AG10803 (cell line): ENCODE measurements around the gene PGC.

Experiments used
- DNase-seq: peaks from one replicate; pipeline ENCODE4 v3.0.0; 2010; ENCODE audit warnings: low read depth
- H3K4me3 ChIP-seq: 2 replicates; pipeline ENCODE4 v1.5.1; 2011; ENCODE audit warnings: mild to moderate bottlenecking, low read length, control low read depth
- TF ChIP-seq, protein P1 (sequence below): conservative IDR thresholded peaks from 2 replicates; pipeline ENCODE4 v1.5.1; 2011; ENCODE audit warnings: mild to moderate bottlenecking, low read length, control low read depth, inconsistent platforms

PGC gene

DNA sequence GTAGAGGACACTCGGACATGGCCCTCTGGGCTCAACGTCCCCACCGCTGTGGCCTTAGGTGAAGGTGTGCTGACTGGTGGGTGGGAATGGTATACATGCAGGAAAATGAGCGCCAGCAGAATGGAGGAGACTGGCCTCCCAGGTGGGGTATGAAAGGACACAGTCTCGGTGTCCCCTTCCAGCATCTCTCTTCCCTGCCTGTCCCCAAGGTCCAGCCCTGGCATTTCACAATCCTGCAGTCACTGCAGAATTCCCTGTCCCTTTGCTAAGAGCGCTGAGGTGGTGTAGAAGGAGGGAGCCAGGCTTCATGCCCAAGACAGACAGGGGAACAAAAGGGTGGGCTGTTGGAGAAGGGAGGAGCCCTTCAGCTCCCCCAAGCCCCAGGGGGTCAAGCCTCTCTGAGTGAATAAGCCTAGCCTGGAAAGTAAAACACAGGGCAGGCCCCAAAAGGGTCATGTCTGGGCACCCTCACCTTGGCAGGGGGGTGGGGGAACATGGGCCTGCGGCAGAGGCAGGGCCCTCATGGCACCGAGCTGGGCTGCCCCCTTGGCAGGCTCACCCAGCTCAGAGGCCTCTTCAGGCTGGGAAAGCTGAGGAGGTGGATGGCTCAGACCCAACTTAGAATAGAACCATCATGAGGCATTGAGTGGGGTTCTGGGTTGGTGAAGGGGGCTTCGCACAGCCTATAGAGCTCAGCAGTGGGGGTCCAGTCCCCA, 35.7 kb downstream of the PGC start:
- TF ChIP-seq, protein P1, sequence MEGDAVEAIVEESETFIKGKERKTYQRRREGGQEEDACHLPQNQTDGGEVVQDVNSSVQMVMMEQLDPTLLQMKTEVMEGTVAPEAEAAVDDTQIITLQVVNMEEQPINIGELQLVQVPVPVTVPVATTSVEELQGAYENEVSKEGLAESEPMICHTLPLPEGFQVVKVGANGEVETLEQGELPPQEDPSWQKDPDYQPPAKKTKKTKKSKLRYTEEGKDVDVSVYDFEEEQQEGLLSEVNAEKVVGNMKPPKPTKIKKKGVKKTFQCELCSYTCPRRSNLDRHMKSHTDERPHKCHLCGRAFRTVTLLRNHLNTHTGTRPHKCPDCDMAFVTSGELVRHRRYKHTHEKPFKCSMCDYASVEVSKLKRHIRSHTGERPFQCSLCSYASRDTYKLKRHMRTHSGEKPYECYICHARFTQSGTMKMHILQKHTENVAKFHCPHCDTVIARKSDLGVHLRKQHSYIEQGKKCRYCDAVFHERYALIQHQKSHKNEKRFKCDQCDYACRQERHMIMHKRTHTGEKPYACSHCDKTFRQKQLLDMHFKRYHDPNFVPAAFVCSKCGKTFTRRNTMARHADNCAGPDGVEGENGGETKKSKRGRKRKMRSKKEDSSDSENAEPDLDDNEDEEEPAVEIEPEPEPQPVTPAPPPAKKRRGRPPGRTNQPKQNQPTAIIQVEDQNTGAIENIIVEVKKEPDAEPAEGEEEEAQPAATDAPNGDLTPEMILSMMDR: no peak
- DNase-seq: no peak
- H3K4me3 ChIP-seq: no peak overlapping the region

DNA sequence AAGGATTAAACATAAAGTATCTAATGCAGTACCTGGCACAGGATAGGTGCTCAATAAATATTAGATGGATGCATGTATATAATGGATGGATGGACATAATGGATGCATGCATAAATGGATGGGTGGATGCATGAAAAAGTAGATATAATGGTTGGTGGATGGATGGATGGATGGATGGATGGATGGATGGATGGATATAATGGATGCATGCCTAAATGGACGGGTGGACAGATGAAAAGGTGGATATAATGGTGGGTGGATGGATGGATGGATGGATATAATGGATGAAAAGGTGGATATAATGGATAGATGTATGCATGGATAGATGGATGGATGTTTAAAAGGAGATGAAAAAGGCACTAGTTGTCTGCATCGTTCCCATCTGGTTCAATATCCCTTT, 37.8 kb downstream of the PGC start:
- TF ChIP-seq, protein P1: no peak
- DNase-seq: no peak
- no peak overlapping the region for H3K4me3 ChIP-seq

DNA sequence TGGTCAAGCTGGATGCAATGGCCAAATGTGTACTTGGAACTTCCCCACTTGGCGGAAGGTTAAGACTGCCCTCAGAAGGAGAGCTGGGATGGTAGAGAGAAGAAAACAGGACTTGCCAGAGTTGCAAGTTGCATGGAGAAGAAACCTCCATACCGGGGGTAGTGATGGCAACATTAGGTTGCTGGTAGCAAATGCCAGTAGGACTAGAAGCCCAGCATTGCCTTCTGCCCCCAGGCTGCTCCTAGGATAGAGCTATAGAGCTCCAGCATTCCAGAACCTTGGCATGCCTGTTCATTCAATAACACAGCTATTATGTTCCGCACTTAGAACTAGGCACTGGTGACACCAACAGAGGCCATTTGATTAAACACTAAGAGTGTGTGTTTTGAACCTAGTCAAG, 38.3 kb downstream of the PGC start:
- no peak for DNase-seq
- TF ChIP-seq, protein P1: no peak
- H3K4me3 ChIP-seq: no peak overlapping the region

DNA sequence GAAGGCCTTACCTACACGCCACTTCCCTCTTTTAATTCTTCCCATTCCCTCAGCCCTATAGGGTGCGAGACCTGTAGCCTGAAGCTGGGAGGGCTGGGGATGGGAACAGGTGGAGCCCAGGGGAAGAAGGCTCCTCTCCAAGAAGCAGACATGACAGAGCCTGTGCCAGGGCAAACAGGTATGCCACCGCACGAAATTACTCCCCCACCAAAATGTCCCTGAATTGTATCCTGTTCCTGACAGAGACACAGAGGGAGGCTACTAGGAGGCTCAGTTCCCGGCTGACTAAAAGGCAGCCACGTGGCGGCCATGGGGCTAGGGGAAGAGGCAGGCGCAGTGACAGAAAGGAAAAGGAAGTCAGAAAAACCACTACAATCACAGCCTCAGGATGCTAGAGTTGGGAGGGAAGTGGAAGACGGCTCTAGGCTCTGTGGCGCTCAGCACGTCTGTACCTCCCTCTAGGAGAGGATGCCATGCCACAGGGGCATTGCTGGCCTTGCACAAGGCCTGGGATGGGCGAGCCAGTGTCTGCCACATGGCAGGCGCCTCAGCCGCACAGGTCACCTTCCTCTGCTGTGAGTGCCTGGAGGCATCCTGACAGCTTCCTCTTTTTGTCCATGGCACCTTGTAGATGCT, 39.5 kb downstream of the PGC start:
- DNase-seq: no peak
- TF ChIP-seq, protein P1: no peak
- H3K4me3 ChIP-seq: no peak overlapping the region

DNA sequence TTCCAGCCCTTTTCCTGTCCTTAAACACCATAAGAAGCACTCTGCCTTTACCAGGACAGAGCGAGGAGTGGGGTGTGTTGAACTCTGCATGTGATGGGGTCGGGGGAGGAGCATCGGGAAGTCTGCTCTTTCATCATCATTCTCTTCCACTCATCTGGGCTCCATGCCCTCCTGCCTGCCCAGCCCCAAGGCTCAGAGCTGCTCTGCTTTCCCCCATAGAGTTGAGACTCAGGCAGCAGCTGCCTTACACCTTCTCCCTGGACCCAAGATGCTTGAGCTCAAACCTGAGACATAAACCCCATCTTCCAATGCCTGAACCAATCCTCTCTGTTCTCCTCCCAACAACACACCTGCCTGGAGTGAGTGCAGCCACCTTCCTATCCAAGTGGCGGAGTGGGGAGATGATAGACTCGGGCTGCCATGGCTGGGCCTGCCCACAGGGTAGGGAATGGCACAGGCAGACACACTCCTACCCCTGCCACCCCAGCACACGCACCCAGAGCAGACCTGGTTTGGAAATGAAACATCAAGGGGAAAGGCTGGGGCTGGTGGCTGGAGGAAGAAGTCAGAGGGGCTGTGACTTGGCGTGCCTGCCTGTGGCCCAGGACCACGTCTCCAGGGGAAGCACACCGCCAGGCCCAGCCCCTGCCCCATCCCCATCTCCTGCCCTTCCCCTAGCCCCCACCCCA, 40.2 kb downstream of the PGC start:
- TF ChIP-seq, protein P1: no peak
- no peak overlapping the region for H3K4me3 ChIP-seq
- DNase-seq: peak; percentile 78

DNA sequence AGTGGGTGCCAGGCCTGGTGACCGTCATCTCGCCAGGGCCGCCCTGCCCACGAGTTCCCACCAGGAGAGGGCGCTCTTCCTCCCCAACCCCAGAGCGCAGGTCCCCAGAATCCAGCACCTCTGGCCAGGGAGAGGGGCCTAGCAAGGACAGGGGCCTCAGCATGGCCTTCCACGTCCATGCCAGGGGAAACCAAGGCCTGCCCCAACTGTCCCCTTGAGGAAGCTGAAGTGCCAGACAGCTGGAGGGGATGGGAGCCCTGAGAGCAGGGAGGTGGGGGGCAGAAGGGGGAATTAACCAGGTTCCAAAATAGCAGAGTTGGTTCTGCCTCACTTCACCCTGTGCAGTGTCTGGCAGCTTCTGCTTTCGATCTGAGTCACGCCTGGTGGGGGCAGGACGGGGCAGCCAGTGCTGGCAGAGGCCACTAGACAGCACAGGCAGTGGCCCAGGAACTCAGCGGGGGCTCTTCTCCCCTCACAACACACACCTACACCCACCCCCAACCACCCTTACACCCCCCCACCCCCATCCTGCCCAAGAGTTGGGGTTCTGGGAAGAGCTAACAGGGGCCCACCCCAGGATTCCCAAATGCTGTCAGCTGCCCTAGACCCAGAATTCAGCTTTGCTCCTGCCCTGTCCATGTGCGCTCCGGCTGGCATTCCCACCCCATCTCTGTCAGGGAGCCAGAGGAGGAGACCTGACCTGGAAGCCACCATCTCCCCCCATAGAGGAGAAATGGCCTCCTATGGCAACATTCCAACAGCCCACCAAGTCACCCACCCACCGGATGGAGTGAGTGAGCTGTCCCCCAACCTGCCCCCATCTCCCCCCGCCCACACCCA, 41.0 kb downstream of the PGC start:
- peak; percentile 79 for DNase-seq
- no peak overlapping the region for H3K4me3 ChIP-seq
- TF ChIP-seq, protein P1: peak; percentile 66
